ENCODE results near the gene RAD9B. TPM values are rescaled to one million over a fixed set of nuclear protein-coding genes. Genes with fewer than 3 reads are reported as not detected.

The RAD9B gene
- total and polyA plus RNA-seq, 9 of the 15 experiments (the other 6 are each of a cell fraction or from before 2014, with no cell fraction given): 0.05 to 0.83 (median 0.32) TPM

DNA sequence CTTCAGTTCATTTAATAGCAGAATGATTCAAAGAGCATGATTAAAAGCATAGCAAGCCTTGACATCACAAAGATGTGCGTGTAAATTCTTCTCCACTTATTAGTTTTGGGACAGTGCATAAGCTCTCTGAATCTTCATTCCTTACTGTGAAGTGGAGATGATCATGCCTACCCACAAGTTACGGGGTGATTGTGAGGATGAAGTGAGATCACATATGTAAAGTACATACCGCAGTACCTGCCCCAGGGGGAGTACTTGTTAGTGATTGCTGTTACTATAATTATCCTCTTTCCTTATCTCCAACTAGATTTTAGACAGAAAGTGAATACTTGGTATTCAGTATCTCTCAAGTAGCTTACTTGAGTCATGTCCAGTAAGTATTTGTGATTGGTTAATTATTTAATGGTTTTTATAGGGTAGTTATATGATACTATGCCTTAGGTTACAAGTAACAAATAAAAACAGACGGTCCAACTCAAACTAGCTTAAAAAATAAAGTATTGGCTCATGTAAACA, 6.0 kb downstream of the RAD9B start (continued):
- TF ChIP-seq NFYB (IDR thresholded peaks at IDR 0.05; ENCODE audit: extremely low read depth, insufficient read length): no peak
- TF ChIP-seq ZBTB17 (CRISPR knock-in tag; IDR thresholded peaks at IDR 0.05): no peak
- TF ChIP-seq MYC (IDR thresholded peaks at IDR 0.05; ENCODE audit: low read depth, low read length): no peak
- TF ChIP-seq MYC (CRISPR knock-in tag; IDR thresholded peaks at IDR 0.05; ENCODE audit: borderline replicate concordance, low read depth): no peak
- no peak for TF ChIP-seq CCAR2 (IDR thresholded peaks at IDR 0.05; ENCODE audit: low read depth, low read length)

DNA sequence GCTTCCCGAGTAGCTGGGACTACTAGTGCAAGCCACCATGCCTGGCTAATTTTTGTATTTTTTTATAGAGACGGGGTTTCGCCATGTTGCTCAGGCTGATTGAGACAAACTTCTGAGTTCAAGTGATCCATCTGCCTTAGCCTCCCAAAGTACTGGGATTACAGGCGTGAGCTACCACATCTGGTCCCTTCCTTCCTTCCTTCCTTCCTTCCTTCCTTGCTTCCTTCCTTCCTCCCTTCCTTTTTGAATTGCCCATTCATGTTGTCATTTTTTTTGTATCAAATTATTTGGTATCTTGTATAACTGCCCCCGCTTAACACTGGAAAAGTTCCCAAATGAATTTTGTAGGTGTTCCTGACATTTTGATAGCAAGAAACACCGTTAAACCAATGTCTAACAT, 11.7 kb downstream of the RAD9B start:
- WGBS (ENCODE audit: insufficient coverage, low coverage, missing lambda C conversion rate): 29% methylated on average over 6 of the region's 6 CpGs
- in situ Hi-C loops (cut with MboI) (loop anchor here (5.0 kb wide), 1 partner anchor 88 kb away; no protein-coding TSS in a partner anchor), intact Hi-C loops (cut with micrococcal nuclease) (loop anchor here (2.0 to 5.0 kb wide), 2 partner anchors 87 to 313 kb away; no protein-coding TSS in a partner anchor)
- no peak for DNase-seq (ENCODE audit: extremely low read depth in 1 of 4, low spot score in 3 of 4)
- Histone ChIP-seq H3K9me3 (replicated peaks; ENCODE audit: control insufficient read depth, insufficient read depth, low read depth, low read length) (0 out of 2 replicates have a peak, but pooled peaks cover 1% of the 10 kb centered on the region), H3K4me2 (ENCODE audit: insufficient read depth, low read length) (no peak overlapping the region), H3K9ac (ENCODE audit: insufficient read depth in 1 of 2, low read depth in 2 of 2, low read length in 2 of 2) (no peak overlapping the region; a peak in 1 of 4 replicates), H3K4me3 (no peak overlapping the region), H4K20me1 (replicated peaks; ENCODE audit: control insufficient read depth, insufficient read depth, low read length) (no peaks in the 10 kb centered on the region), H3K36me3 (ENCODE audit: control insufficient read depth, insufficient read depth, low read length) (no peaks in the 10 kb centered on the region), H3K79me2 (ENCODE audit: control insufficient read depth, insufficient read depth, low read length) (no peaks in the 10 kb centered on the region), H3K4me1 (replicated peaks in 1 of 2; ENCODE audit: control insufficient read depth in 2 of 2, insufficient read depth in 2 of 2, low read length in 2 of 2) (no peaks in the 10 kb centered on the region; a peak in 1 of 5 replicates), H3K27me3 (ENCODE audit: control insufficient read depth in 2 of 2, insufficient read depth in 2 of 2, low read length in 2 of 2) (no peaks in the 10 kb centered on the region), H3K27ac (ENCODE audit: extremely low read depth, low read depth, low read length) (no peak overlapping the region), H2AFZ (ENCODE audit: low read depth, low read length) (peak overlapping the region; percentile 56; the same call in 1 of the 2 replicates), H3K9me1 (ENCODE audit: control insufficient read depth, insufficient read depth, low read length) (no peaks in the 10 kb centered on the region)
- ChIA-PET CTCF (ENCODE audit: low intra/inter-chr PET ratio) (interaction anchor here (1.2 to 2.8 kb wide), 2 partner anchors 38 to 86 kb away, joined by 3 to 15 read pairs; no protein-coding TSS in a partner anchor), POLR2A (interaction anchor here (0.9 to 1.4 kb wide), 3 partner anchors 12 to 13 kb away, joined by 3 to 7 read pairs (median 4); partner anchors contain the start of genes RAD9B and VPS29)
- FAIRE-seq: no peak
- BruUV-seq (replicated peaks): no TSS peak
- no peak for ATAC-seq
- TF ChIP-seq RBM34 (IDR thresholded peaks at IDR 0.05; ENCODE audit: borderline replicate concordance, insufficient read depth, low read length): no peak
- no peak for TF ChIP-seq TGIF2 (CRISPR knock-in tag; IDR thresholded peaks at IDR 0.05)
- TF ChIP-seq RAD21 (CRISPR knock-in tag; conservative IDR thresholded peaks at IDR 0.05 in 1 of 2, IDR thresholded peaks at IDR 0.05 in 1 of 2): no peak
- no peak for TF ChIP-seq NFXL1 (CRISPR knock-in tag; IDR thresholded peaks at IDR 0.05)
- TF ChIP-seq BHLHE40 (IDR thresholded peaks at IDR 0.05; ENCODE audit: low read length): no peak
- no peak for TF ChIP-seq HLTF (IDR thresholded peaks at IDR 0.05)
- no peak for TF ChIP-seq ZNF507 (tag; conservative IDR thresholded peaks at IDR 0.05)
- TF ChIP-seq ADNP (tag; IDR thresholded peaks at IDR 0.05): no peak
- TF ChIP-seq, protein P1, sequence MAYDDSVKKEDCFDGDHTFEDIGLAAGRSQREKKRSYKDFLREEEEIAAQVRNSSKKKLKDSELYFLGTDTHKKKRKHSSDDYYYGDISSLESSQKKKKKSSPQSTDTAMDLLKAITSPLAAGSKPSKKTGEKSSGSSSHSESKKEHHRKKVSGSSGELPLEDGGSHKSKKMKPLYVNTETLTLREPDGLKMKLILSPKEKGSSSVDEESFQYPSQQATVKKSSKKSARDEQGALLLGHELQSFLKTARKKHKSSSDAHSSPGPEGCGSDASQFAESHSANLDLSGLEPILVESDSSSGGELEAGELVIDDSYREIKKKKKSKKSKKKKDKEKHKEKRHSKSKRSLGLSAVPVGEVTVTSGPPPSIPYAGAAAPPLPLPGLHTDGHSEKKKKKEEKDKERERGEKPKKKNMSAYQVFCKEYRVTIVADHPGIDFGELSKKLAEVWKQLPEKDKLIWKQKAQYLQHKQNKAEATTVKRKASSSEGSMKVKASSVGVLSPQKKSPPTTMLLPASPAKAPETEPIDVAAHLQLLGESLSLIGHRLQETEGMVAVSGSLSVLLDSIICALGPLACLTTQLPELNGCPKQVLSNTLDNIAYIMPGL (CRISPR knock-in tag; IDR thresholded peaks at IDR 0.05): no peak
- no peak for TF ChIP-seq BMI1 (IDR thresholded peaks at IDR 0.05; ENCODE audit: low read length)
- TF ChIP-seq E2F3 (CRISPR knock-in tag; IDR thresholded peaks at IDR 0.05): no peak

Measured in K562 (cell line).